Progenitor cell of endocrine pancreas (in vitro differentiated cells): Measurements from ENCODE around the gene MTIF3. TPM values are rescaled to one million over a fixed set of nuclear protein-coding genes. Genes with fewer than 3 reads are reported as not detected.
A peak's percentile ranks its signal among the peaks of the same experiment; 100 is the strongest.

Experiments used
- DNase-seq: peaks from one replicate; pipeline ENCODE4 v3.0.0; 2021; ENCODE audit warnings: low spot score; ENCODE audit not compliant: unreplicated experiment
- H3K27ac Mint-ChIP-seq: 2 replicates; pipeline ENCODE4 v1.8.0; 2021; ENCODE audit warnings: mild to moderate bottlenecking, moderate library complexity, mixed read lengths
- H3K27me3 Mint-ChIP-seq: 2 replicates; pipeline ENCODE4 v1.8.0; 2021; ENCODE audit warnings: mixed read lengths
- H3K36me3 Mint-ChIP-seq: 2 replicates; pipeline ENCODE4 v1.8.0; 2022; ENCODE audit warnings: mixed read lengths; ENCODE audit not compliant: insufficient read depth
- H3K4me1 Mint-ChIP-seq: 2 replicates; pipeline ENCODE4 v1.8.0; 2021; ENCODE audit warnings: low read depth, mixed read lengths
- H3K4me3 Mint-ChIP-seq: 2 replicates; pipeline ENCODE4 v1.8.0; 2021; ENCODE audit warnings: low read depth, mild to moderate bottlenecking, moderate library complexity, mixed read lengths
- H3K9me3 Mint-ChIP-seq: 2 replicates; pipeline ENCODE4 v1.8.0; 2021; ENCODE audit warnings: low read depth, mixed read lengths
- total RNA-seq: library from RNA; stranded (reverse); gene quantifications from 2 replicates; pipeline ENCODE4 v1.2.1, GENCODE V29; 2021
- TF ChIP-seq, protein P1 (sequence below): fragments of 200-600 bp; sonication (generic); IDR thresholded peaks from one replicate; pipeline ENCODE4 v1.5.0; 2021; ENCODE audit warnings: antibody characterized with exemption, mild to moderate bottlenecking; ENCODE audit not compliant: unreplicated experiment

MTIF3 gene
- total RNA-seq, 1 donor from 2014 or later, result 54.4 TPM

DNA sequence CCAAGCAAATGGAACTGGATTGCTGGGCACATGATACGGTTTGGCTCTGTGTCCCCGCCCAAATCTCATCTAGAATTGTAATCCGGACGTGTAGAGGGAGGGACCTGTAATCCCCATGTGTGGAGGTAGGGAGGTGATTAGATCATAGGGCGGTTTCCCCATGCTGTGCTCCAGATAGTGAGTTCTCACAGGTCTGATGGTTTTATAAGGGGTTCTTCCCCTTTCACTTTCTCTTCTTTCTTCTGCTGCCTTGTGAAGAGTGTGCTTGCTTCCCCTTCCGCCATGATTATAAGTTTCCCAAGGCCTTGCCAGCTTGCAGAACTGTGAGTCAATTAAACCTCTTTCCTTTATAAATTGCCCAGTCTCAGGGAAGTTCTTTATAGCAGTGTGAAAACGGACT lies 32.6 kb upstream of the MTIF3 start:
- Mint-ChIP-seq H3K27me3 (peaks cover 33% of the 10 kb centered on the region), H3K36me3 (no peaks in the 10 kb centered on the region), H3K4me3 (no peak overlapping the region), H3K27ac (no peak overlapping the region), H3K4me1 (peaks cover 3% of the 10 kb centered on the region), H3K9me3 (no peaks in the 10 kb centered on the region)
- TF ChIP-seq, protein P1, sequence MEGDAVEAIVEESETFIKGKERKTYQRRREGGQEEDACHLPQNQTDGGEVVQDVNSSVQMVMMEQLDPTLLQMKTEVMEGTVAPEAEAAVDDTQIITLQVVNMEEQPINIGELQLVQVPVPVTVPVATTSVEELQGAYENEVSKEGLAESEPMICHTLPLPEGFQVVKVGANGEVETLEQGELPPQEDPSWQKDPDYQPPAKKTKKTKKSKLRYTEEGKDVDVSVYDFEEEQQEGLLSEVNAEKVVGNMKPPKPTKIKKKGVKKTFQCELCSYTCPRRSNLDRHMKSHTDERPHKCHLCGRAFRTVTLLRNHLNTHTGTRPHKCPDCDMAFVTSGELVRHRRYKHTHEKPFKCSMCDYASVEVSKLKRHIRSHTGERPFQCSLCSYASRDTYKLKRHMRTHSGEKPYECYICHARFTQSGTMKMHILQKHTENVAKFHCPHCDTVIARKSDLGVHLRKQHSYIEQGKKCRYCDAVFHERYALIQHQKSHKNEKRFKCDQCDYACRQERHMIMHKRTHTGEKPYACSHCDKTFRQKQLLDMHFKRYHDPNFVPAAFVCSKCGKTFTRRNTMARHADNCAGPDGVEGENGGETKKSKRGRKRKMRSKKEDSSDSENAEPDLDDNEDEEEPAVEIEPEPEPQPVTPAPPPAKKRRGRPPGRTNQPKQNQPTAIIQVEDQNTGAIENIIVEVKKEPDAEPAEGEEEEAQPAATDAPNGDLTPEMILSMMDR, result no peak
- DNase-seq, result no peak

DNA sequence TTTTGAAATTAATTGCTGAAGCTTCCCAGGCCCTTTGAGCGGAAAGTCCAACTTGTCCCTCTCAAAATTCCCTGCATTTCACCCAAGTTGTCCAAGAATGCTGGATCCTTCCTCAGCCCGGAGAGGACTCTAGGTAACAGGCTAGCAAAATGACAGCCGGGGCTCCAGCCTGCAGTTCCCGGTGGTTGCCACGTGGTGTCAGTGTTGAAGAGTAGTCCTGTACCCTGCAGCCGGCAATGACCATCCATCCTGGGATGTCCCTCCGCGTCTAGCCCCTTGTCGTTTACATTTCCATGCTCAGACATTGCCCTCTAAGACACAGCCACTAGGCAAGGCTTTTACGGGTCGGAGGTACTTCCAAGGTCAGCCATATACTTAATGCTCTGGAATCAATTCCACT lies 31.4 kb upstream of the MTIF3 start:
- Mint-ChIP-seq H3K9me3 (no peaks in the 10 kb centered on the region), H3K4me1 (peaks cover 15% of the 10 kb centered on the region), H3K27ac (no peak overlapping the region), H3K27me3 (peaks cover 35% of the 10 kb centered on the region), H3K36me3 (no peaks in the 10 kb centered on the region), H3K4me3 (no peak overlapping the region)
- TF ChIP-seq, protein P1, result peak; percentile 77
- DNase-seq, result peak; percentile 61

DNA sequence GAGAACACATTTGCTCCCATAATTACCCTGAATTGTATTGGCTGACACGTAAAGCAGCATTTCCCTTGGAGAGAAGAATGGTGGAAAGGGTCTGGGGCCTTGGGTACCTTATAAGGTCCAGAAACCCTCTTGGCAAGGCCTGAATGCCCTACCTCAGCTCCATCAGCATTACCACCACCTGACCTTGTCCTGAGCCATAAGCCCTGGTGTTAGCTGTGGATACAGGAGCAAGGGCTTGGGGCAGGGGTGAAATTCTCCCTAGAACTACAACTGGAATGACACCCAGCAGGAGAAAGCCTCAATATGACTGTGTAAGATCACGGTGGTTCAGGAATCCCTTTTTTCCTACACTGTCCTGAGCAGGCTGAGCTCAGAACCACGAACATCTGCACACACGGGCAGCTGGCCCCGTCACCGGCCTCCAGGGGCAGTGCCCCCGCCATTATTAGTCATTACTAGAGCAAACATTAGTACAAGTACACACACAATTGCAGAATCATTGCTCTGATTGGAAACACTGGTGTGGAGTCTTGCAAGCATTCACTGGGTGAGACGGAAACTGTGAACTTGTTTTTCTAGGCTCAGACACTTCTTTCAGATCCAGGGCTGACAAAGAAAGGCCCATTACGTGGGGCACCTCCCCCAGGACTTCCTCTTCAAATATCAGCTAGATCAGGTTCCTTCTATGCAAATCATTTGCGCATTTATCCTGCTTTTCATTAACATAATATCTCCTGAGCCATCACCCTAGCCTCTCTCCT lies 26.8 kb upstream of the MTIF3 start:
- DNase-seq, result no peak
- Mint-ChIP-seq H3K4me1 (peaks cover 17% of the 10 kb centered on the region), H3K27me3 (peaks cover 23% of the 10 kb centered on the region), H3K4me3 (peak overlapping the region; percentile 53), H3K36me3 (no peaks in the 10 kb centered on the region), H3K27ac (peak overlapping the region; percentile 93), H3K9me3 (no peaks in the 10 kb centered on the region)
- TF ChIP-seq, protein P1, result peak; percentile 38

DNA sequence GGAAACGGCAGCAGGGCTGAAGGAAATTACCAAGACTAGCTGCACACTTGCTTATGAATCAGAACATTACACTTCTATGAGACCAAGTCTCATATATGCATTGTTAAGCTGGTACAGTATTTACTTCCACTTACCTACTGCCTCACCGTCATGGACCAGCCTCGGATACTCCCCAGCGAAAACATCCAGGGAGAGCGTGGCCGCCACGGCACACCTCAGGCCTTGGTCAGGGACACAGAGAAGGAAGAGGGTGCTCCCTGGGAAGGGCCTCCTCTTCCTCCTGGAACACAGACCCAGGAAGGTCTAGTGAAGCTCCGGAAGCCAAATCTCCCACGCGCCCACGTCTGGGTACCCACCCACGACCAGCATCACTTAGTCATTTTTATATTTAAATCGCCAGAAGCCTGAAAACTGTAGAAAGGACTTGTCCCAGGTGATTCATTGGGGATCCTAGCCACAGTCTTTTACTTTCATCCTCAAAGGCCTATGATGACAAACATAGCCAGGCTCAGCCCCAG lies 24.4 kb upstream of the MTIF3 start:
- TF ChIP-seq, protein P1, result no peak
- Mint-ChIP-seq H3K36me3 (no peaks in the 10 kb centered on the region), H3K4me1 (peaks cover 17% of the 10 kb centered on the region), H3K27me3 (peaks cover 11% of the 10 kb centered on the region), H3K27ac (no peak overlapping the region), H3K9me3 (no peaks in the 10 kb centered on the region), H3K4me3 (no peak overlapping the region)
- DNase-seq, result no peak

DNA sequence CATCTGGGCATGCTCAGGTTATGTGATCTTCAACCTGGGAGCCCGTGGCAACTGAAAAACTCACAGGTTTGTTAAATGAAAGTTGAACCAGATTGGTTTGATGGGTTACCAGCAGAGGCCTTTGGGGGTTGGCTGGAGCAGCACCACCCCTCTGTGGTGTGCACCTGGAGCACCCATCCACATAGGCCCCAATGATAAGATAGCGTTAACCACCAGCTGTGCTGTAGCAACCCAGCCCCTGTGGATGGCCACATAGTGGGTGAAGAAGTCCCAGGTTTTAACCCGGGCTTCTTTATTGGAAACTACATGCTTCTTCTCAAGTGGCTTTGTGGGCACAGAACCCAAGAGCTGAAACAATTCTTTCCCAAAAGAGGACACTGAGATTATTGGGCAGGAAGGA lies 22.6 kb upstream of the MTIF3 start:
- Mint-ChIP-seq H3K36me3 (no peaks in the 10 kb centered on the region), H3K4me3 (no peak overlapping the region), H3K9me3 (peaks cover 3% of the 10 kb centered on the region), H3K27ac (no peak overlapping the region), H3K4me1 (peaks cover 14% of the 10 kb centered on the region), H3K27me3 (peaks cover 6% of the 10 kb centered on the region)
- TF ChIP-seq, protein P1, result no peak
- DNase-seq, result no peak
